ENCODE measurements around the gene SAMD14. TPM values are rescaled to one million over a fixed set of nuclear protein-coding genes. Genes with fewer than 3 reads are reported as not detected.

The SAMD14 gene
- total and polyA plus RNA-seq, 2 donors (not counting 1 experiment from before 2014, with no cell fraction given): 0.13 to 0.89 TPM

- Histone ChIP-seq H3K36me3 (replicated peaks in 1 of 2; ENCODE audit: control extremely low read depth in 1 of 2, control insufficient read depth in 1 of 2, extremely low read depth in 1 of 2, insufficient read depth in 2 of 2, low read length in 1 of 2) (no peaks in the 10 kb centered on the region), H3K27ac (ENCODE audit: low read length in 2 of 2) (no peak overlapping the region), H3K27me3 (replicated peaks in 1 of 4; ENCODE audit: control extremely low read depth in 1 of 4, control insufficient read depth in 3 of 4, insufficient read depth in 4 of 4, low read length in 3 of 4) (no peaks in the 10 kb centered on the region), H4K20me1 (ENCODE audit: control insufficient read depth, insufficient read depth, low read length, poor library complexity, severe bottlenecking) (no peaks in the 10 kb centered on the region), H3K9ac (ENCODE audit: low read length) (no peak overlapping the region), H3K4me1 (ENCODE audit: control insufficient read depth in 2 of 2, insufficient read depth in 2 of 2, low read length in 2 of 2) (peaks cover 14 to 21% of the 10 kb centered on the region in 2 donors), H3K4me3 (ENCODE audit: control extremely low read depth in 1 of 5, extremely low read depth in 1 of 5, insufficient read depth in 1 of 5, low read depth in 2 of 5, low read length in 4 of 5) (no peak overlapping the region), H3K4me2 (replicated peaks; ENCODE audit: low read depth, low read length, poor library complexity, severe bottlenecking) (no peak overlapping the region), H3K79me2 (ENCODE audit: control insufficient read depth, insufficient read depth, low read length) (no peaks in the 10 kb centered on the region), H3K9me3 (ENCODE audit: control extremely low read depth in 1 of 3, control insufficient read depth in 2 of 3, insufficient read depth in 1 of 3, low read length in 2 of 3) (no peaks in the 10 kb centered on the region), H2AFZ (ENCODE audit: insufficient read depth, low read depth, low read length, poor library complexity, severe bottlenecking) (no peak overlapping the region)
- TF ChIP-seq EZH2 (IDR thresholded peaks at IDR 0.05; ENCODE audit: borderline replicate concordance, insufficient read depth, low read depth, low read length, poor library complexity, severe bottlenecking) (no peak), CTCF (IDR thresholded peaks at IDR 0.05) (no peak)
- intact Hi-C loops (cut with micrococcal nuclease): no loop called here
- no peak overlapping the region for H3K27ac Mint-ChIP-seq
- no peak for DNase-seq
- no peak overlapping the region for H3K4me3 Mint-ChIP-seq
- H3K9me3 Mint-ChIP-seq (ENCODE audit: insufficient read depth): no peaks in the 10 kb centered on the region
- ATAC-seq (ENCODE audit: low read depth): no peak
- H3K4me1 Mint-ChIP-seq: peaks cover 15% of the 10 kb centered on the region
- WGBS (ENCODE audit: insufficient coverage): 91% methylated on average over 8 of the region's 10 CpGs
- ChIA-PET POLR2A (no interaction called here), CTCF (interaction anchor here (0.5 to 1.4 kb wide), 5 partner anchors 9 to 121 kb away, joined by 3 to 4 read pairs (median 3); no protein-coding TSS in a partner anchor)
- no peaks in the 10 kb centered on the region for H3K27me3 Mint-ChIP-seq
Measured at GRCh38 chr17:50173335-50173941, 43.5 kb upstream of the SAMD14 start.

- ChIA-PET POLR2A (no interaction called here), CTCF (interaction anchor here (1.4 to 5.9 kb wide), 2 partner anchors 25 kb away, joined by 4 to 49 read pairs; no protein-coding TSS in a partner anchor)
- peaks cover 14 to 21% of the 10 kb centered on the region in 2 donors for H3K4me1 ChIP-seq (ENCODE audit: control insufficient read depth in 2 of 2, insufficient read depth in 2 of 2, low read length in 2 of 2)
Measured at GRCh38 chr17:50172936-50173334, 43.0 kb upstream of the SAMD14 start.

More at GRCh38 chr17:50172936-50173334, 43.0 kb upstream of the SAMD14 start:
- TF ChIP-seq CTCF (IDR thresholded peaks at IDR 0.05): no peak
- no peak for TF ChIP-seq EZH2 (IDR thresholded peaks at IDR 0.05; ENCODE audit: borderline replicate concordance, insufficient read depth, low read depth, low read length, poor library complexity, severe bottlenecking)
- Histone ChIP-seq H3K36me3 (replicated peaks in 1 of 2; ENCODE audit: control extremely low read depth in 1 of 2, control insufficient read depth in 1 of 2, extremely low read depth in 1 of 2, insufficient read depth in 2 of 2, low read length in 1 of 2) (no peaks in the 10 kb centered on the region), H3K9ac (ENCODE audit: low read length) (no peak overlapping the region), H3K4me2 (replicated peaks; ENCODE audit: low read depth, low read length, poor library complexity, severe bottlenecking) (no peak overlapping the region), H3K9me3 (ENCODE audit: control extremely low read depth in 1 of 3, control insufficient read depth in 2 of 3, insufficient read depth in 1 of 3, low read length in 2 of 3) (no peaks in the 10 kb centered on the region), H2AFZ (ENCODE audit: insufficient read depth, low read depth, low read length, poor library complexity, severe bottlenecking) (no peak overlapping the region), H3K4me3 (ENCODE audit: control extremely low read depth in 1 of 5, extremely low read depth in 1 of 5, insufficient read depth in 1 of 5, low read depth in 2 of 5, low read length in 4 of 5) (no peak overlapping the region), H3K27me3 (replicated peaks in 1 of 4; ENCODE audit: control extremely low read depth in 1 of 4, control insufficient read depth in 3 of 4, insufficient read depth in 4 of 4, low read length in 3 of 4) (no peaks in the 10 kb centered on the region), H3K27ac (ENCODE audit: low read length in 2 of 2) (no peak overlapping the region), H3K79me2 (ENCODE audit: control insufficient read depth, insufficient read depth, low read length) (peaks cover 4% of the 10 kb centered on the region), H4K20me1 (ENCODE audit: control insufficient read depth, insufficient read depth, low read length, poor library complexity, severe bottlenecking) (no peaks in the 10 kb centered on the region)
- WGBS (ENCODE audit: insufficient coverage): 91% methylated on average over 6 of the region's 6 CpGs
- peaks cover 10% of the 10 kb centered on the region for H3K4me1 Mint-ChIP-seq
- intact Hi-C loops (cut with micrococcal nuclease): no loop called here
- DNase-seq (no peak), ATAC-seq (ENCODE audit: low read depth) (no peak)
- H3K27me3 Mint-ChIP-seq: no peaks in the 10 kb centered on the region
- H3K4me3 Mint-ChIP-seq: no peak overlapping the region
- H3K9me3 Mint-ChIP-seq (ENCODE audit: insufficient read depth): no peaks in the 10 kb centered on the region
- H3K27ac Mint-ChIP-seq: no peak overlapping the region
